GM21390 (cell line): ENCODE data around the gene FAM193A.
A peak's percentile ranks its signal among the peaks of the same experiment; 100 is the strongest.
"Not testable (repeated sequence)": the region's sequence is repeated elsewhere in the genome, so short reads cannot be mapped to it uniquely, and the experiment has no call there.

ENCODE experiments used
- ATAC-seq: cut with Tn5 transposase; IDR thresholded peaks from one replicate; pipeline ENCODE4 v1.9.1; 2021; ENCODE audit not compliant: unreplicated experiment

Gene FAM193A

DNA sequence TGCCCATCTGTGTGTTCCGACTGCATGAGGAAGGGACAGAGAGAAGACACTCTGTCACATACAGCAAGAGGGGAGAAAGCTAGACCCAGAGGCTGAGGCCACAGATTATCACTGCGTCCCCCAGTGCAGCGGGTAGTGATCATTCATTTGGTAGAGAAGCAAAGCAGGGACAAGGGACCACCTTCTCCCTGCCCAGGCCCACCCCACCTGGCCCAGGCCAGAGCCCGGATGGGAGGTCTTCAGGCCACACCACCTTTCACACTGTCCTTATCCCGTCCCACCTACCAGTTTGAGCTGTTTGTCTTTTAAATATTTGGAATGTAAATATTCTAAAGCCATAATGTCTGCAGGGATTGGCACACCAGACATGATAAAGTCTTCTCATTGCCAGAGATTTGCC is 209.1 kb downstream of the FAM193A start:
- no peak for ATAC-seq

DNA sequence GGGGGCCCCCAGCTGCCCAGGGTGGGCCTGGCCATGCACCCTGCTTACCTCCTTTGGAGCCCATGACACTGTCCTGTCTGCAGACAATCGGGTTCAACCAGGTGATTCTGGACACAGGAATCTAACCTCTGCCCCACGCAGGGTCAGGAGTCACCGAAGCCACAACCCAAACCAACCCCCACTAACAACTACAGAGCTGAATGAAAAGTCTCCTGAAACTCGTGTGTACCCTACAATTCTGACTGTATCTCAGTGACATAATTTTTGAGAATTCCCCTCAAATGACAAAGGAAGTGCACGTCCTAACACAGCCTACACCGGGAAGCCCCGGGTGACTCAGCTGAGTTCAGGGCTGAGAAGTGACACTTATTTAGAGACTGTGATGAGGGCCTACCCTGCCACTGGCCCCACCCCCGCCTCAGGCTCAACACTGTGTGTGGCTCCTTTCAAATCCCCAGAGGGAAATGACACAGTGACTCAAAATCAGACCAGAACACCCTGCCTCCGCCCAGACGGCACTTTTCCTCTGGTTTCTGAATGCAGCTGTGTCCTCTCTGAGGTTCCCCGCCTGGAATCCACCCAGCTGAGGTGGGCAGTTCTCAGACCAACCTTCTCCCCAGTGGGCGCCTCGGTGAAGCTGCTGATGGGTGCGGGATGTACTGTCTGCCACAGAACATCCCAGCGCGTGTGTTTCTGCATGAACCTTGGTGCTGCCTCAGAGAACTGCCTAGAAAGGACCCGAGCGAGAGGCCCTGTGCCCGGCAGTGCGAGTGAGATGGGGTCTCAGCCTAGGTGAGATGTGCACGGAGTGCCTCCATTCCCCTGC is 209.7 kb downstream of the FAM193A start:
- peak; percentile 86 for ATAC-seq

DNA sequence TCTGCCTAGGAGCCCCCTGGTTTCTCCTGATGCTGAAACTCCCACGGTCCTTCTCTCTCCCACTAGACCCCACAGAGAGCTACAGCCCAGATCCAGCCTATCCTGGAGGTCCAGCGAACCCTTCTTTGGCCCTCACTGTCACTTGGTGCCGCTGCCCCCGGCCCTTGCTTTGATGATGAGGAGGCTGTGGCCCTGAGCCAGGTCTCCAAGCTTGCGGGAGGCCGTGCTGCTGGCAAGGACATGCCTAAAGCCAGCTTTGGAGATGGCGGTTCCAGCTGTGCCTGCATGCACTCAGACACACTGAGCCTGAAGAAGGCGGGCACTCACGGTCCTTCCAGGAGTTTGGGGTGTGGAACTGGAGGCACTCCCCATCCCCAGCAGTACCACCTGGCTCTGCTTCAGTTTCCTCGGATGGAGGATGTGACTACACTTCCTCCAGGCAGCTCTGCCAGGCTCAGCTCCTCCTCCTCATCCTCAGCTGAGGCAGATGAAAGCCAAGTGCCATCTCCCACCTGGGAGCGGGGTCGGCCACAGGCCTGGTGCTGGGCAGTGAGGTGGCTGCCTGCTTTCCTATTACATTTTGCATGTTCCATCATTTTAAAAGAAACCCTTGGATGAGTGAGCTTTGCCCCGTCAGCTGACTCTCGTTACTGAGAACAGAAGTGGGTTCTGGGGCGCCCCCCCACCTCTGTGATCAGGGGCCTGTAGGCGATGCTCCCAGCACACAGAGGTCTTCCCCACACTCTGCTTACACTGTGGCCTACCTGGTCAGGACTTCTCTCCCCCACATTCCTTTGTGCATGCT is 210.6 kb downstream of the FAM193A start:
- ATAC-seq, result no peak

DNA sequence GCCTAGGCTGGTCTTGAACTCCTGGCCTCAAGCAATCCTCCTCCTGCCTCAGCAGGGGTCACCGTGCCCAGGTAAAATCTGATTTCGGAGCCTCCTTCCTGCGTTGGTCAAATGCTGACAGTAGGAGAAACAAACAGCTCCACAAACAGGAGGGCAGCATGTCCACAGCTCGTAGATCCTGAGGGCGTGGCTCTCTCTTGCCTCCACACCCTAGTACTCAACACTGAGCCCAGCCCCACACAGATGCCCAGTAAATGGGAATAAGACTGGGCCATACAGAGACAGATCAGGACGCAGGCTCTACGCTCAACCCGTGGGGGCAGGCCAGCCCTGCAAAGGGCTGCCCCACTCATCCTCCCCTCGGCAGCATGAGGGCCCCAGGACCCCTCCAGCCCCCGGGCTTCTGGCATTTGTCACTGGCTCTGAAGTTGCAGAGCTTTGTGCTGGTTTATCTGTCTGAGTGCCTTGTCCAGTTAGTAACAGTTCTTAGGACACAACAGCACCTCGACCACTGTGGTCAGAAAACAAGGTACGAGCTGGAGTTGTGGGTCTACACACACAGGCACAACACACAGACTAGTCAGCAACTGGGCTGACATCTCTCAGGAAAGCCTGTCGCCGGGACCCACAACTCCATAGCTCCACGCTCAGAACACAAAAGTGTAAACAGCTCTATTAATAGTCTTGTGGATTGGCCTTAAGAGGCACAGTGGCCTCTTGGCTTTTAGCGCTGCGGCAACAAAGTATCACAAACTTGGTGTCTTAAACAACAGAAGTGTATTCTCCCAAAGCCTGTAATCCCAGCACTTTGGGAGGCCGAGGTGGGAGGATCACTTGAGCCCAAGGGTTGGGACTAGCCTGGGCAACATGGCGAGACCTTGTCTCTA is 214.5 kb downstream of the FAM193A start:
- no peak for ATAC-seq

DNA sequence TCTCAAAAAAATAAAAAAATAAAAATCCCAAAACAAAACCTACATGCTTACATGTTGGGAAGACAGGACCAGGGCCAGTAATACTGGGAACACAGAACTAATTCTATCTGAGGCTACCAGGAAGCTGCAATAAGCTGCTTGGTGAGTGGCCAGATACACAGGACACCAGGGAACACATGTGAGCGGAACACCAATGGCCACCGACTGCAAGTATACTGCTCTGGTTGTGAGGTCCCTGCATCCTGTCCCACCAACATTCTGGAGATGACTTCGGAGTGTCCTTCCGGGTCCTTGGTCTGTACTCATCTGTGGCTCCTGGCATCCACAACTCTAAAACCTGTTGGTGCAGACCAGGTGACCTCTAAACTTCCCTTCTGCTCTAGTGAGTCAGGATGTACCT is 217.0 kb downstream of the FAM193A start:
- ATAC-seq, result no peak

DNA sequence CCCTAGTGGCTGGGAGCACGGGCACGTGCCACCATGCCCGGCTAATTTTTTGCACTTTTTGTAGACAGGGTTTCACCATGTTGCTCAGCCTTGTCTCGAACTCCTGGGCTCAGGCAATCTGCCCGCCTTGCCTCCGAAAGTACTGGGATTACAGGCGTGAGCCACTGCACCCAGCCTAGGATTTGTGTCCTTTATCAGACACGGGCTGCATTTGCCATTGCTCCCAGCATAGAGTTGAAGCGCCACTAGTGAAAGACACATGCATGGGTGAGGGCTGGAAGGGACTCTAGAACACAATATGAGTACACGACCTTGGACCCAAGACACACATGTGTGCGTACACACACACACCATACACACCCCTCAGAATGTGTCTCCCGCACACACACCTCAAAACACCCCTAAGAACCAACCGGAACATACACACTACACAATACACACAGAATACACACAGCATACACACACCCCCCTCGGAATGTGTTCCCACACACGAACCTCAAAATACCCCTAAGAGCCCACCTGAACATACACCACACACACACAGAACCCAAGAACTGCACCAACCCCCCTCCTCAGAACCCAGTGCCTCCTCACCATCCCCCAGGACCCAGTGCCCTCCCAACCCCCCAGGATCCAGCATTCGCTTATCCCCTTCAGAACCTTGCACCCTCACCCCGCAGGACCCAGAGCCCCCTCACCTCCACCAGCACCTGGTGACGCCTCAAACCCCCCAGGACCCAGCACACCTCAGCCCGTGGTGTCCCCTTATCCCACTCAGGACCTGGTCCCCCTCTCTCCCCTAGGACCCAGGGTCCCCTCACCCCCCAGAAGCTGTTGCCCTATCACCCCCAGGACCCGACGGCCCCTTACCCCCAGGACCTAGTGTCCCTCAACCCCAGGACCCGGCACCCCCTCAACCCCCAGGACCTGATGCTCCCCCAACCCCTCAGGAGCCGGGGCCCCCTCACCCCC is 218.7 kb downstream of the FAM193A start:
- no peak for ATAC-seq

DNA sequence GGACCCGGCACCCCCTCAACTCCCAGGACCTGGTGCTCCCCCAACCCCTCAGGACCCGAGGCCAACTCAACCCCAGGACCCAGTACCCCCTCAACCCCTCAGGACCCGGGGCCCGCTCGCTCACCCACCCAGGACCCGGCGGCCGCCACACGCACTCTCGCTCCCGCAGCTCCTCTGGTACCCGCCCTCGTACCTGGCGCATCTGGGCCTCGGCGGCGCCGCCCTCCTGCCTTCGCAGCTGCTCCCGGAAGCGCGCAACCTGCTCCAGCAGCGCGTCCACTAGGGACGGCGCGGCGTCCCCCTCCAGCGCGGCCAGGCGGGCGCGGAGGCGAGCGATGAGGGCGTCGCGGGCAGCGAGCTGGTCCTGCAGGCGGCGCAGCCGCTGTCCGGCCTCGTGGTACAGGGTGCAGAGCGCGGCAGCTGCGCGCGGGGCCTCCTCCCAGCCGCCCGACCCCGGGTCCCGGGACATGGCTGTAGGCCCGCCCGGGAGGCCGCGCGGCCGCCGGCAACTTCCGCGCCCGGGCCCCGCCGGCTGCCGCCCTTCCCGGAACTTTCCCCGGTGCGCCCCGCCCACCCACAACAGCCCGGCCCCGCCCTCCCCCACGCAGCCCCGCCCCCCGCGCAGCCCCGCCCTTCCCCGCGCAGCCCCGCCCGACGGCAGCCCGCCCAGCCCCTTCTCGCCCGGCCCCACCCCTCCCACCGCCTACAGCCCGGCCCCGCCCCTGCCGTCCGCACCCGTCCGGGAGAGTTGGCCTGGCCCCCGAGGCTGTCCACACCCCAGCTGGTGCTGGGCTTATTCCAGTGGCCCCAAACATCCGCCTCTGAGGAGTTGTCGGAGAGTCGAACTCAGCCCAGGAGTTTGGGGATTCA is 219.6 kb downstream of the FAM193A start, which contains the start of gene TNIP2:
Gene TNIP2, minus strand, starts transcription at position 516 of the 870 bp plus-strand sequence. Its CDS starts 47 bp downstream, at position 469.
- peak; percentile 62 for ATAC-seq

DNA sequence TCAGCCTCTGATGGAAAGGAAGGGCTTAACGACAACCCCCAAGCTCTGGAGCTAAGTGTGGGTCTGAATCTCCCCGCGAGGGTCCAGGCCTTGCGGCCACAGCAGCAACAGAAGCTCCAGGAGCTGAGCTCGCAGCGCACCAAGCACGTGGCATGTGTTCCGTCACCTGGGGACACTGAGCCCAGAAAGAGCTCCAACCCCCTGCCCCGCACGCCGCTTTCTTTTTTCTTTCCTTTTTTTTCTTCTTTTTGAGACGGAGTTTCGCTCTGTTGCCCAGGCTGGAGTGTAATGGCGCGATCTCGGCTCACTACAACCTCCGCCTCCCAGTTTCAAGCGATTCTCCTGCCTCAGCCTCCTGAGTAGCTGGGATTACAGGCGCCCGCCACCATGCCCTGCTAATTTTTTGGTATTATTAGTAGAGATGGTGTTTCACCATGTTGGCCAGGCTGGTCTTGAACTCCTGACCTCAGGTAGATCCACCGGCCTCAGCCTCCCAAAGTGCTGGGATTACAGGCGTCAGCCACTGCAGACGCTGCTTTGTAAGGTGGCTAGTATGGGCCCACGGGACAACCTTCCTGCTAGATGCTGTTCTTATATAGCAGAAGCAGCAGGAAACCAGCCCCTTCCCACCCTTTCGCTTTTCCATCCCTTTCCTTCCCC is 220.4 kb downstream of the FAM193A start:
- no peak for ATAC-seq

DNA sequence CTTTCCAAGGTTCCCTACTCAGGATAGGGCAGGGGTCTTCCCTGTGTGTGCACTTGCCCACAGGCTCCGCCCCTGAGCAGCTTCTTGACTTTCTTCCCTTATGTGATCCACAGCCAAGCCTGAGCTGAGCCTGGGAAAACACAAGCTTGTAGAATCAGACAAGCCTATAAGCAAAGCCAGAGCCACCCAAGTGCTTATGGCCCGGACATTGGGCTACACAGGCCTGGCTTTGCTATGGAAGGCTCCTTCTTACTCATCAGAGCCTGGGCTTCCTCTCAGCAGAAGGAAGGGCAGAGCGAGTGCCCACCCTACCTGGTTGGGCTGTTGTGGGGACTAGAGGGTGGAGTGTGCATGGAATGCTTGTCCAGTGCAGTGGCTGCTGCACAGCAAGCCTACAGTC is 221.0 kb downstream of the FAM193A start:
- no peak for ATAC-seq

DNA sequence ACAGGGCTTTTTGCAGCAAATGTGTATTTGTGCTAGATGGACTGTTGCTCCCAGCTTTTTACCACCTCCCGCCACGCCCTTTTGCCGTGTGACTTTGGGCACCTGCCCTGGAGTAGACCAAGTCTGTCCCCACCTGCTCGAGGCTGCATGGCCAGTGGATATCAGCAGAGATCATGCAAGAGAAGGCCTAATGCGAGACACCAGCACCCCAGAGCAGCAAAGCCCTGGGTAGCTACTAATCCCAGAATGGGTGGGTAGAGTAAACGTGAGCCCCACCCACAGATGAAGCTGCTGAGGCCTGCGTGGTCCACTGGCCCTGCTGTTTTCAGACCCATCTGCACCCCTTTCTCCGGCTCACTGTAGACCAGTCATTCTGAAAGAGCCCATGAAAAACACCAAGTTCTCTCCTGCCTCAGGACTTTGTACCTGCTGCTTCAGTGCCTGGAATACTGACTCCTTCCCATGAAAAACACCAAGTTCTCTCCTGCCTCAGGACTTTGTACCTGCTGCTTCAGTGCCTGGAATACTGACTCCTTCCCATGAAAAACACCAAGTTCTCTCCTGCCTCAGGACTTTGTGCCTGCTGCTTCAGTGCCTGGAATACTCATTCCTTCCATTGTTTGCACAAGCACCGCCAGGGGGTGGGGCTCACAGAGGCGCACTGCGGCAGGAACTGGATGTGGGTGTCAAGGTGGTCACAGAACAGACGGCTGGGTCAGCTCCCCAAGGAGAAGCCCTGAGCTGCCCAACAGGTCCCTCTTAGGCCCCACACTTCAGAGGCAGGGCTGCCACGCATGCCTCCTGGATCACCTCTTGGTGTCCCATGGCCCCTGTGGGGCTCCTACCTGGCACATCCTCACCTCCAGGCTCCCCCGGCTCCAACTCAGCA is 224.8 kb downstream of the FAM193A start:
- ATAC-seq, result no peak

DNA sequence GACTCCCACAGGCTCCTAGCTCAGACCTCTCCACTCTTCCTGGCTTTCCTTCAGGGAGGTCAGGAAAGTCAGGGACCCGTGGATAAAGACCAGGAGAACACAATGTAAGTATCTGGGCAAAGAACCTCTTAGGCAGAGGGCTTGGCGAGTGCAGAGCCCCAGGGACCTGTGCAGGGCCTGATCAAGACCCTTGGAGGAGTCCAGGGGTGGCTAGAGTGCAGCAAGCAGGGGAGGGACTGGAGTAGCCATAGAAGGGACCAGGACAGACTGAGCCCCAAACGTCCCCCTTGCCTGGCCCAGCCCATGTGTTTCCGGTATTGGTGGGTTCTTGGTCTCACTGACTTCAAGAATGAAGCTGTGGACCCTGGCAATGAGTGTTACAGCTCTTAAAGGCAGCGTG is 225.6 kb downstream of the FAM193A start:
- no peak for ATAC-seq

DNA sequence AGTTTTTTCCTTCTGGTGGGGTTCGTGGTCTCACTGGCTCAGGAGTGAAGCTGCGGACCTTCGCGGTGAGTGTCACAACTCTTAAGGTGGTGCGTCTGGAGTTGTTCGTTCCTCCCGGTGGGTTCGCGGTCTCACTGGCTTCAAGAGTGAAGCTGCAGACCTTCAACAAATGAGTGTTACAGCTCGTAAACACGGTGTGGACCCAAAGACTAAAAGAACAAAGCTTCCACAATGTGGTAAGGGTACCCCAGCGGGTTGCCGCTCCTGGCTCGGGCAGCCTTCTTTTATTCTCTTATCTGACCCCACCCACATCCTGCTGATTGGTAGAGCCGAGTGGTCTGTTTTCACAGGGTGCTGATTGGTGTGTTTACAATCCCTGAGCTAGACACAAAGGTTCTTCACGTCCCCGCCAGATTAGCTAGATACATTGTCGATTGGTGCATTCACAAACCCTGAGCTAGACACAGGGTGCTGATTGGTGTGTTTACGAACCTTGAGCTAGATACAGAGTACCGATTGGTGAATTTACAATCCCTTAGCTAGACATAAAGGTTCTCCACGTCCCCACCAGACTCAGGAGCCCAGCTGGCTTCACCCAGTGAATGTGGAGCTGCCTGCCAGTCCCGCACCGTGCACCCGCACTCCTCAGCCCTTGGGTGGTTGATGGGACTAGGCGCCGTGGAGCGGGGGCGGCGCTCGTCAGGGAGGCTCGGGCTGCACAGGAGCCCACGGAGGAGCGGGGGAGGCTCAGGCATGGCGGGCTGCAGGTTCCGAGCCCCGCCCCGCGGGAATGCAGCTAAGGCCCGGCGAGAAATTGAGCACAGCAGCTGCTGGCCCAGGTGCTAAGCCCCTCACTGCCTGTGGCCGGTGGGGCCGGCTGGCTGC is 226.3 kb downstream of the FAM193A start:
- not testable (repeated sequence) for ATAC-seq

DNA sequence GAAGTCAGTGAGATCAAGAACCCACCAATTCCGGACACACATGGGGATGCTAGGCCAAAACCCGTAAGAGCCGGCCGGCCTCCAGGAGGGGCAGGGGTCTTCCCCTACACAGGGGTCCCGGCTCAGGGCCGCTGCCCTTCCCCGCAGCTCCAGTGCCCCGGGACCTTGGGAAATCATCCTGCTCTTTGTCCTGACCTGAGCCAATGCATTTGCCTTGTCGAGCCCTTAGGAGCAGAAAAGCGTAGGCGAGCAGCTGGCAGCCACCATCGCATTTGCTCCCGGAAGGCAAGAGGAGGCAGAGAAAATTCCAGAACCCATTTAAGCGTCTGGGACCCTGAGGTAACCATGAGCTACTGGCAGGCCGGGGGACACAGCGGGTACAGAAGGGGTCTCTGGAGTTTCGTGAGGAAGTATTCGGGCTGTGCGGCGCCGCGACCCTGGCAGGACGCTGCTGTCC is 227.1 kb downstream of the FAM193A start:
- ATAC-seq, result no peak

DNA sequence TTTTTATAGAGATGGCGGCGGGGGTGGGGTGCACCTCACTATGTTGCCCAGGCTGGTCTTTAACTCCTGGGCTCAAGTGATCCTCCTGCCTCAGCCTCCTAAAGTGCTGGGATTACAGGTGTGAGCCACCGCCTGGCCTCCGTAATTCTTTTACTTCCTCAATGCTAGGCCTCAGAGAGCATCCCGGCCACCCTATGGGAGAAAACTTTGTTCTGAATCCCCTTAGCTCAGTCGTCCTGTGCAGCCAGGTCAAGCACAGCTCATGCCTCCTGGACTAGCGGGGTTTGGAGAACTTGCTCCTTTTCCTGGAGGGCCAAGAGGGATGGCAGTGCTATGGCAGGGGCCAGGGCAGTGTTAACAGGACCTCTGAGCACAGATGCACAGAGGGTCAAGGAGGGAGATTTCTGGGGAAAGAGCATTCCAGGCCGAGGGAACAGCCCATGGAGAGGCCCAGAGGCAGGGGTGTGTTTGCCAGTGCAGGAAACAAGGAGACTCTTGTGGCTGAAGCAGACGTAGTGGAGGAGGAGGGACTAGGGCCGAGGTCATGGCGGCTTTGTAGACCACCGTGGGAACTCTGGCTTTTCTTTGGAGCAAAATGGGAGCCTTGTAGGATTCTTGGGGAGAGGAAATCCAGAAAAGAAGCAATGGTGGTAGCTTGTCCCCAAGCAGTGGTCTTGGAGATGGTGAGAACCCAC is 229.5 kb downstream of the FAM193A start:
- no peak for ATAC-seq

DNA sequence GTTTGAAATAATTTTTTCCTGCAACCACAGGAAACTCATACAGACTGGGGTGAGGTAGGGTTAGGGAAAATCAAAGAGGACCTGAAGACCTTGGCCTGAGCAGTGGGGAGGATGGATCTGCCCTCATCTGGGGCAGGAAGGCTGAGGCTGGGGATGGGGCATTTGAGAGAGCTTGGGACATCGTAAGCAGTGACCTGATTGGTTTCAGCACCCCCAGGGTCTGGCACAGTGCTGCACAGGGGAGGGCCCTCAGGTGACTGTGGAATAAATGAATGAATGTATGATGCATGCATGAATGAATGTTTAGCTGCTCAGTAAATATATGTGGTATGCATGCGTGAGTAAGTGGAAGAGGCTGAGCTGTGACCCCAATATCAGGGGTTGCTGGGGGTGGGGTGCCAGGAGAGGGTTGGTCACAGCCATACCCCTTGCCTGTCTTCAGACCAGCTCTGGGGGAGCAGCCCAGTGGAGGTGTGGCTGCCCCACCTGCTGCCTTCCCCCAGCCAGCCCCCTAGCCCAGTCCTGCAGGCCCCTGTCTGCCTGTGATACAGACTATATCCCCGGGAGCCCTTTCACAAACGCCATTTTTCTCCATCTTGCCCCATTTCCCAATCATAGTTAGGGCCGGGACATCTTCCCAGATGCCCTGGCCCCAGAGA is 230.7 kb downstream of the FAM193A start:
- no peak for ATAC-seq
